IMR-90 (cell line): ENCODE results near the gene NCKAP5. TPM values are rescaled to one million over a fixed set of nuclear protein-coding genes. Genes with fewer than 3 reads are reported as not detected.

Source experiments
- ATAC-seq: fragments of 200-7000 bp; cut with Tn5 transposase; 2 replicates; pipeline ENCODE4 v1.9.1; 2020; ENCODE audit warnings: low read depth, mild to moderate bottlenecking, moderate library complexity
- BruUV-seq: library from RNA; stranded (reverse); fragments of 400-500 nt; replicated peaks from 2 replicates; lab custom pipeline; 2021; lab: Mats Ljungman, UMichigan
- CTCF ChIA-PET: fragments of 300-600 bp; formaldehyde crosslinking; extraction: SDS; loops from one replicate; lab custom pipeline; 2021; ENCODE audit warnings: antibody characterized with exemption; lab: Yijun Ruan, JAX
- POLR2A ChIA-PET: fragments of 300-600 bp; sonication (Branson Sonifier 250); formaldehyde crosslinking; loops from one replicate; lab custom pipeline; 2022; ENCODE audit warnings: antibody characterized with exemption; ENCODE audit not compliant: unreplicated experiment; lab: Charles Lee
- DNase-seq: peaks from one replicate; pipeline ENCODE4 v3.0.0; 2013
- H2AFZ ChIP-seq: replicated peaks from 2 replicates; pipeline ENCODE3; 2013; ENCODE audit warnings: low read length, mild to moderate bottlenecking; ENCODE audit not compliant: poor library complexity
- H2AK5ac ChIP-seq: 2 replicates; pipeline ENCODE4 v1.6.1; 2013; ENCODE audit warnings: low read depth, low read length, inconsistent platforms
- H2AK9ac ChIP-seq: replicated peaks from 2 replicates; pipeline ENCODE3; 2013; ENCODE audit warnings: mild to moderate bottlenecking, low read depth, low read length, moderate library complexity; ENCODE audit not compliant: poor library complexity
- H2BK120ac ChIP-seq: 2 replicates; pipeline ENCODE4 v1.6.1; 2013; ENCODE audit warnings: low read depth, low read length, inconsistent platforms
- H2BK15ac ChIP-seq: 3 replicates; pipeline ENCODE4 v1.6.1; 2013; ENCODE audit warnings: low read depth, low read length, inconsistent platforms
- H2BK20ac ChIP-seq: 2 replicates; pipeline ENCODE4 v1.6.1; 2013; ENCODE audit warnings: low read depth, mild to moderate bottlenecking, inconsistent platforms, low read length, moderate library complexity
- H2BK5ac ChIP-seq: 2 replicates; pipeline ENCODE4 v1.6.1; 2013; ENCODE audit warnings: mild to moderate bottlenecking, low read depth, low read length, inconsistent platforms; ENCODE audit not compliant: poor library complexity, severe bottlenecking
- H3K14ac ChIP-seq: replicated peaks from 2 replicates; pipeline ENCODE4 v1.6.1; 2013; ENCODE audit warnings: low read depth, low read length, inconsistent platforms
- H3K18ac ChIP-seq: 2 replicates; pipeline ENCODE4 v1.6.1; 2013; ENCODE audit warnings: low read depth, low read length, control low read depth
- H3K23ac ChIP-seq: 2 replicates; pipeline ENCODE4 v1.6.1; 2013; ENCODE audit warnings: low read depth, low read length, inconsistent platforms
- H3K27ac ChIP-seq: 2 replicates; pipeline ENCODE4 v1.5.1; 2013; ENCODE audit warnings: mild to moderate bottlenecking, control low read depth, low read length; ENCODE audit not compliant: insufficient read depth
- H3K27me3 ChIP-seq: 2 replicates; pipeline ENCODE4 v1.6.1; 2013; ENCODE audit warnings: low read length; ENCODE audit not compliant: control insufficient read depth, insufficient read depth
- H3K36me3 ChIP-seq: 2 replicates; pipeline ENCODE4 v1.6.1; 2013; ENCODE audit warnings: low read length, mixed read lengths; ENCODE audit not compliant: control insufficient read depth, insufficient read depth
- H3K4ac ChIP-seq: 2 replicates; pipeline ENCODE4 v1.6.1; 2013; ENCODE audit warnings: low read depth, low read length, inconsistent platforms
- H3K4me1 ChIP-seq: 2 replicates; pipeline ENCODE4 v1.6.1; 2013; ENCODE audit warnings: low read length, mixed read lengths; ENCODE audit not compliant: control insufficient read depth, insufficient read depth
- H3K4me2 ChIP-seq: 2 replicates; pipeline ENCODE4 v1.6.1; 2013; ENCODE audit warnings: low read depth, mild to moderate bottlenecking, control low read depth, low read length, moderate library complexity
- H3K4me3 ChIP-seq: 2 replicates; pipeline ENCODE4 v1.5.1; 2013; ENCODE audit warnings: low read depth, mild to moderate bottlenecking, control low read depth, low read length, moderate library complexity; ENCODE audit not compliant: insufficient read depth
- H3K56ac ChIP-seq: 2 replicates; pipeline ENCODE4 v1.6.1; 2013; ENCODE audit warnings: low read length, inconsistent platforms; ENCODE audit not compliant: insufficient read depth; ENCODE audit errors: extremely low read depth
- H3K79me1 ChIP-seq, 2 experiments: 2 replicates each; pipeline ENCODE4 v1.6.1; 2013; ENCODE audit warnings: low read length in 2 of 2, inconsistent platforms in 1 of 2, low read depth in 1 of 2
- H3K9ac ChIP-seq: 2 replicates; pipeline ENCODE4 v1.6.1; 2013; ENCODE audit warnings: low read depth, low read length, control low read depth
- H3K9me1 ChIP-seq: 2 replicates; pipeline ENCODE4 v1.6.1; 2013; ENCODE audit warnings: low read length, inconsistent platforms; ENCODE audit not compliant: insufficient read depth
- H3K9me3 ChIP-seq: 2 replicates; pipeline ENCODE4 v1.6.1; 2013; ENCODE audit warnings: low read length; ENCODE audit not compliant: control insufficient read depth, insufficient read depth
- H4K20me1 ChIP-seq: 2 replicates; pipeline ENCODE4 v1.6.1; 2013; ENCODE audit warnings: low read length, inconsistent platforms; ENCODE audit not compliant: insufficient read depth
- H4K5ac ChIP-seq: 2 replicates; pipeline ENCODE4 v1.6.1; 2013; ENCODE audit warnings: mild to moderate bottlenecking, low read depth, low read length, control low read depth
- H4K8ac ChIP-seq, 2 experiments: 2 replicates each; pipeline ENCODE4 v1.6.1; 2013; ENCODE audit warnings: low read depth in 2 of 2, low read length in 2 of 2, control low read depth in 1 of 2, inconsistent platforms in 1 of 2
- H4K91ac ChIP-seq: 2 replicates; pipeline ENCODE4 v1.6.1; 2013; ENCODE audit warnings: low read depth, low read length, inconsistent platforms; ENCODE audit not compliant: insufficient read depth
- BHLHE40 ChIP-seq: fragments of 150-350 bp; IDR thresholded peaks from 2 replicates; pipeline ENCODE4 v1.6.1; 2016; ENCODE audit warnings: mild to moderate bottlenecking, low read depth, low read length
- CTCF ChIP-seq: conservative IDR thresholded peaks from 2 replicates; pipeline ENCODE4 v1.5.1; 2012; ENCODE audit warnings: mild to moderate bottlenecking, low read depth, low read length, improper control_type of control experiment
- ELK1 ChIP-seq: fragments of 150-350 bp; IDR thresholded peaks from 2 replicates; pipeline ENCODE4 v1.6.1; 2016; ENCODE audit warnings: low read depth, mild to moderate bottlenecking, low read length, moderate library complexity, borderline replicate concordance
- FOS ChIP-seq: fragments of 150-350 bp; IDR thresholded peaks from 2 replicates; pipeline ENCODE4 v1.6.1; 2016; ENCODE audit warnings: low read depth, low read length
- MXI1 ChIP-seq: IDR thresholded peaks from 2 replicates; pipeline ENCODE4 v1.6.1; 2012; ENCODE audit warnings: low read depth, mild to moderate bottlenecking, low read length, moderate library complexity, borderline replicate concordance
- POLR2A ChIP-seq: IDR thresholded peaks from 2 replicates; pipeline ENCODE4 v1.6.1; 2012; ENCODE audit warnings: mild to moderate bottlenecking, low read depth, low read length
- RAD21 ChIP-seq: IDR thresholded peaks from 2 replicates; pipeline ENCODE4 v1.6.1; 2012; ENCODE audit warnings: low read length, improper control_type of control experiment
- RCOR1 ChIP-seq: IDR thresholded peaks from 2 replicates; pipeline ENCODE4 v1.6.1; 2012; ENCODE audit warnings: mild to moderate bottlenecking, low read length, improper control_type of control experiment; ENCODE audit not compliant: insufficient replicate concordance
- RFX5 ChIP-seq: IDR thresholded peaks from 2 replicates; pipeline ENCODE4 v1.8.0; 2012; ENCODE audit warnings: low read depth, mild to moderate bottlenecking, low read length, moderate library complexity
- SMC3 ChIP-seq: fragments of 150-350 bp; IDR thresholded peaks from 2 replicates; pipeline ENCODE4 v1.6.1; 2016; ENCODE audit warnings: low read depth, mild to moderate bottlenecking, antibody characterized with exemption, low read length, moderate library complexity
- WGBS, 2 experiments: methylation state at CpG; one replicate each; pipeline versions ENCODE4 v1.1.5 to v1.1.7; 2013; ENCODE audit warnings: missing lambda C conversion rate in 2 of 2; ENCODE audit not compliant: insufficient read length in 1 of 2; ENCODE audit errors: extremely low coverage in 2 of 2; 5-methylcytosine and 5-hydroxymethylcytosine counted together
- dilution Hi-C: fragments of 300-500 bp; cut with HindIII; formaldehyde crosslinking; loops from one replicate; pipeline ENCODE4 v1.14.3; 2018; ENCODE audit warnings: low sequenced_read_pairs; ENCODE audit not compliant: unreplicated experiment
- in situ Hi-C: fragments of 300-500 bp; cut with MboI; formaldehyde crosslinking; loops from 3 replicates; pipeline ENCODE4 v1.14.3; 2019; ENCODE audit warnings: low sequenced_read_pairs, inconsistent platforms, mixed read lengths
- intact Hi-C: fragments of 100-400 bp; cut with micrococcal nuclease; formaldehyde crosslinking; loops from 2 replicates; pipeline ENCODE4 v1.10.0; 2022
- polyA plus RNA-seq, 3 experiments: library from polyadenylated mRNA; depleted of rRNA; stranded (reverse); fragments of >200 nt; gene quantifications; 2 replicates each; pipeline ENCODE4 v1.2.3, GENCODE V29; 2012; ENCODE audit warnings: low replicate concordance in 1 of 3
- total RNA-seq: library from RNA; depleted of rRNA; stranded (reverse); fragments of >200 nt; gene quantifications from 2 replicates; pipeline ENCODE4 v1.2.3, GENCODE V29; 2012

NCKAP5 gene
- total and polyA plus RNA-seq, 2 of the 4 experiments (the other 2 are of a cell fraction) = 2.7 to 3.9 TPM

GRCh38 chr2:132720393-132720792, 847.9 kb downstream of the NCKAP5 start:
- Histone ChIP-seq H3K4ac (no peak overlapping the region), H3K27ac (no peak overlapping the region), H4K8ac (no peak overlapping the region), H3K9me3 (no peaks in the 10 kb centered on the region), H3K14ac (no peak overlapping the region), H3K23ac (no peak overlapping the region), H3K18ac (no peak overlapping the region), H2AK5ac (no peak overlapping the region), H3K79me1 (peaks cover 0 to 8% of the 10 kb centered on the region in 2 experiments; a peak in 1 of 4 replicates), H3K4me2 (no peak overlapping the region), H2BK5ac (no peak overlapping the region), H2AFZ (no peak overlapping the region), H3K27me3 (no peaks in the 10 kb centered on the region), H3K4me3 (no peak overlapping the region), H4K5ac (no peak overlapping the region), H4K20me1 (peaks cover 3% of the 10 kb centered on the region; the same call in 1 of the 2 replicates), H3K4me1 (no peaks in the 10 kb centered on the region), H2BK120ac (no peak overlapping the region), H2BK20ac (no peak overlapping the region), H2AK9ac (no peak overlapping the region), H4K91ac (no peak overlapping the region), H3K36me3 (peaks cover 20% of the 10 kb centered on the region), H3K9ac (no peak overlapping the region), H2BK15ac (no peak overlapping the region), H3K56ac (no peak overlapping the region), H3K9me1 (peaks cover 26% of the 10 kb centered on the region)
- DNase-seq = no peak
- no CpG with 5 or more reads among the region's 4 CpGs for WGBS, 2 experiments
- BruUV-seq = no TSS peak
- ChIA-PET POLR2A (no interaction called here), CTCF (no interaction called here)
- TF ChIP-seq RFX5 (no peak), ELK1 (no peak), BHLHE40 (no peak), MXI1 (no peak), RCOR1 (no peak), CTCF (no peak), FOS (no peak), SMC3 (no peak), RAD21 (no peak), POLR2A (no peak)
- no peak for ATAC-seq
- dilution Hi-C loops = no loop called here
- in situ Hi-C loops = no loop called here
- intact Hi-C loops = no loop called here
